SU-DHL-6 (cell line): ENCODE results near the gene PKHD1.

Experiments
- H2AFZ ChIP-seq: fragments of 200-600 bp; sonication (generic); 2 replicates; pipeline ENCODE4 v1.6.1; 2014; ENCODE audit warnings: low read depth, mild to moderate bottlenecking, moderate library complexity, mixed read lengths, antibody characterized with exemption, low read length; ENCODE audit not compliant: severe bottlenecking
- H3F3A ChIP-seq: fragments of 200-600 bp; shearing (Covaris generic); 2 replicates; pipeline ENCODE4 v1.6.0; 2016; ENCODE audit warnings: antibody characterized with exemption, mild to moderate bottlenecking; ENCODE audit not compliant: insufficient read depth
- H3K27ac ChIP-seq: fragments of 200-600 bp; sonication (generic); 2 replicates; pipeline ENCODE4 v1.5.1; 2016; ENCODE audit warnings: low read depth, mild to moderate bottlenecking, low read length, moderate library complexity, mixed read lengths
- H3K27me3 ChIP-seq: fragments of 200-600 bp; sonication (generic), shearing (Covaris generic); 2 replicates; pipeline ENCODE4 v1.6.0; 2014; ENCODE audit warnings: mild to moderate bottlenecking, low read length
- H3K36me3 ChIP-seq: fragments of 200-600 bp; sonication (generic); 2 replicates; pipeline ENCODE4 v1.6.1; 2014; ENCODE audit warnings: mild to moderate bottlenecking, low read length, mixed read lengths
- H3K4me2 ChIP-seq: fragments of 300-600, 200-600 bp; shearing (Covaris generic), sonication (generic); 2 replicates; pipeline ENCODE4 v1.6.0; 2014; ENCODE audit warnings: low read length, low read depth, mild to moderate bottlenecking; ENCODE audit not compliant: poor library complexity, severe bottlenecking
- H3K4me3 ChIP-seq: fragments of 200-600 bp; sonication (generic); 2 replicates; pipeline ENCODE4 v1.5.1; 2014; ENCODE audit warnings: antibody characterized with exemption, low read length, mild to moderate bottlenecking, mixed read lengths; ENCODE audit not compliant: insufficient read depth, poor library complexity, severe bottlenecking
- H3K79me2 ChIP-seq: fragments of 200-600 bp; sonication (generic); 2 replicates; pipeline ENCODE4 v1.6.1; 2014; ENCODE audit warnings: mild to moderate bottlenecking, low read length, moderate library complexity; ENCODE audit not compliant: insufficient read depth
- H3K9ac ChIP-seq: fragments of 200-600 bp; sonication (generic); 2 replicates; pipeline ENCODE4 v1.7.0; 2014; ENCODE audit warnings: mild to moderate bottlenecking, low read length
- H3K9me2 ChIP-seq: fragments of 200-600 bp; sonication (generic); replicated peaks from 2 replicates; pipeline ENCODE4 v1.6.1; 2014; ENCODE audit warnings: low read length; ENCODE audit not compliant: insufficient read depth
- H3K9me3 ChIP-seq: fragments of 200-600 bp; sonication (generic); 2 replicates; pipeline ENCODE4 v1.6.1; 2014; ENCODE audit warnings: low read length, mixed read lengths; ENCODE audit not compliant: insufficient read depth
- H4K20me1 ChIP-seq: fragments of 200-600 bp; sonication (generic); 2 replicates; pipeline ENCODE4 v1.6.1; 2014; ENCODE audit warnings: low read depth, mild to moderate bottlenecking, antibody characterized with exemption, low read length, moderate library complexity, mixed read lengths
- EZH2phosphoT487 ChIP-seq: fragments of 200-600 bp; sonication (generic), shearing (Covaris generic); conservative IDR thresholded peaks from 2 replicates; pipeline ENCODE4 v1.6.1; 2018; ENCODE audit warnings: mild to moderate bottlenecking, antibody characterized with exemption, low read length, moderate library complexity, mixed read lengths
- TF ChIP-seq, protein P1 (sequence below): fragments of 200-600 bp; sonication (generic); IDR thresholded peaks from one replicate; pipeline ENCODE4 v1.5.1; 2017; ENCODE audit warnings: antibody characterized with exemption, mild to moderate bottlenecking, low read length, moderate library complexity; ENCODE audit not compliant: insufficient read depth, poor library complexity, severe bottlenecking

Gene PKHD1

DNA sequence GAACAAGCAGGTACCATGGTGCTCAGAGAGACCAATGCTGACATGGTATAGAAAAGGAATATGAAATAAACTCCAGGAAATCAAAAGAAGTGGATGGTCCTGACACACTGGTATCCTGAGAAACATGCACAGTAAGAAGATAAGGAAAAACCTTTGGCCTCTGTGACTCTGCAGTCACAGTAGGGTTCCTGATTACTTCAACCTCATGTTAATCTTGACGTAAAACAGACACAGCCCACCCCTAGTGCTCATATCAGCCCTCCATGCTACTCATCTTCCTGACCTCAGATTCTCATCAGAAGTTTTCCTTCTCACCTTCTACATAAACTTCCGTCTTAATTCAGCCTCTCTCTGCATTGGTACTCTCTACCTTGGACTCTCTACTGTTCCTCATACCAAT, 240.9 kb downstream of the PKHD1 start:
- H3K79me2 ChIP-seq = no peaks in the 10 kb centered on the region
- no peak for TF ChIP-seq EZH2phosphoT487
- TF ChIP-seq, protein P1, sequence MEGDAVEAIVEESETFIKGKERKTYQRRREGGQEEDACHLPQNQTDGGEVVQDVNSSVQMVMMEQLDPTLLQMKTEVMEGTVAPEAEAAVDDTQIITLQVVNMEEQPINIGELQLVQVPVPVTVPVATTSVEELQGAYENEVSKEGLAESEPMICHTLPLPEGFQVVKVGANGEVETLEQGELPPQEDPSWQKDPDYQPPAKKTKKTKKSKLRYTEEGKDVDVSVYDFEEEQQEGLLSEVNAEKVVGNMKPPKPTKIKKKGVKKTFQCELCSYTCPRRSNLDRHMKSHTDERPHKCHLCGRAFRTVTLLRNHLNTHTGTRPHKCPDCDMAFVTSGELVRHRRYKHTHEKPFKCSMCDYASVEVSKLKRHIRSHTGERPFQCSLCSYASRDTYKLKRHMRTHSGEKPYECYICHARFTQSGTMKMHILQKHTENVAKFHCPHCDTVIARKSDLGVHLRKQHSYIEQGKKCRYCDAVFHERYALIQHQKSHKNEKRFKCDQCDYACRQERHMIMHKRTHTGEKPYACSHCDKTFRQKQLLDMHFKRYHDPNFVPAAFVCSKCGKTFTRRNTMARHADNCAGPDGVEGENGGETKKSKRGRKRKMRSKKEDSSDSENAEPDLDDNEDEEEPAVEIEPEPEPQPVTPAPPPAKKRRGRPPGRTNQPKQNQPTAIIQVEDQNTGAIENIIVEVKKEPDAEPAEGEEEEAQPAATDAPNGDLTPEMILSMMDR = no peak
- H3K4me3 ChIP-seq = no peak overlapping the region
- no peaks in the 10 kb centered on the region for H3K27me3 ChIP-seq
- no peaks in the 10 kb centered on the region for H3F3A ChIP-seq
- H3K9me2 ChIP-seq = no peaks in the 10 kb centered on the region
- no peaks in the 10 kb centered on the region for H3K9me3 ChIP-seq
- H3K4me2 ChIP-seq = no peak overlapping the region
- no peak overlapping the region for H2AFZ ChIP-seq
- H3K9ac ChIP-seq = no peak overlapping the region
- no peaks in the 10 kb centered on the region for H4K20me1 ChIP-seq
- no peaks in the 10 kb centered on the region for H3K36me3 ChIP-seq
- no peak overlapping the region for H3K27ac ChIP-seq

DNA sequence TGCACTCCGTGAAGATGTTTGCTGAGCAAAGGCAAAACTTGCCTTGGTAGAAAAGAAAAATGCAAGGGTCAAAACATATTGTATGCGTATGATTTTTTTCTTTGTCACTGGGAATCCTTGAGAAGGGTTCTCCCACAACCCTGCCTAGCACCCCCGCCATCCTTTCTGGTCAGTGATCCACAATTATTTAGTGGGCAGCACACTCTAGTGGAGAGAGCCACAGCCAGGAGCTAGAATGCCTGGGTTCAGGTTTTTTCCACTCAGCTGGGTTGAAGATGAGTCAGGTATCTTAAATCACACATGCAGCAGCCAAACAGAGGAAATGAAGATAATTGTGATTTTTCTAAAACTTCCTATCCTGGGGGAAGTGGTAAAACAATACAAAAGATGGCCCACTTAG, 243.1 kb downstream of the PKHD1 start:
- no peaks in the 10 kb centered on the region for H3K79me2 ChIP-seq
- H3K27ac ChIP-seq = no peak overlapping the region
- no peaks in the 10 kb centered on the region for H3F3A ChIP-seq
- no peaks in the 10 kb centered on the region for H3K27me3 ChIP-seq
- no peaks in the 10 kb centered on the region for H3K36me3 ChIP-seq
- H3K9ac ChIP-seq = no peak overlapping the region
- no peaks in the 10 kb centered on the region for H3K9me2 ChIP-seq
- no peak overlapping the region for H3K4me3 ChIP-seq
- no peaks in the 10 kb centered on the region for H3K9me3 ChIP-seq
- TF ChIP-seq, protein P1 = no peak
- TF ChIP-seq EZH2phosphoT487 = no peak
- H3K4me2 ChIP-seq = no peak overlapping the region
- H4K20me1 ChIP-seq = no peaks in the 10 kb centered on the region
- no peak overlapping the region for H2AFZ ChIP-seq

DNA sequence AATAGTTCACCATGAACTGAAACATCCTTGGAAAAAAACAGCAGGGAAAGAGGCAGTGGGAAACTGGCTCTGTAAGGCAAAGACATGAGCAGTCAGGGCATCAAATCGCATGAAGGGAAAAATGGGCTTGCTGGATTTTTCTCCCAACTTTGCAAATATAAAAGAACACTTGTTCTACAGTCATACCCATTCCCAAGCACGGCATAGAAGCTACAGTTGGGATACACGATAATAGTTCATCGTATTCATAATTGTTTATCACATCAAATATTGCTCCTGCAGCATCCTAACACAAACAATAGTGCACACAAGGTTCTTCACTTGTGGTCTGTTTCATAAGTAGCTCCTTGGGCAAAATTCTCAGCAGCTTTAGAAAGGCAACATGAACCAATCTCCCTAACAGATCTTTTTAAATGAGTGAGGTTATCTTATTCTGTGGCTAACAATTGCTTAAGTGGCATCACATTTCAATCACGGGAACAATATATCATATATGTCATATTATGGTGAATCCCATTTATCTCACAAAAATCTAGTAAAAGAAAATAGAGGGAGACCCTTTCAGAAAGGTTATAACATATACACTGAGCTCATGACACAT, 243.9 kb downstream of the PKHD1 start:
- H3K27ac ChIP-seq = no peak overlapping the region
- no peaks in the 10 kb centered on the region for H3K27me3 ChIP-seq
- H3K79me2 ChIP-seq = no peaks in the 10 kb centered on the region
- H3K4me3 ChIP-seq = no peak overlapping the region
- H4K20me1 ChIP-seq = no peaks in the 10 kb centered on the region
- H3K9me2 ChIP-seq = no peaks in the 10 kb centered on the region
- no peak overlapping the region for H2AFZ ChIP-seq
- no peaks in the 10 kb centered on the region for H3F3A ChIP-seq
- no peak overlapping the region for H3K9ac ChIP-seq
- H3K4me2 ChIP-seq = no peak overlapping the region
- H3K36me3 ChIP-seq = no peaks in the 10 kb centered on the region
- H3K9me3 ChIP-seq = no peaks in the 10 kb centered on the region
- TF ChIP-seq EZH2phosphoT487 = no peak
- TF ChIP-seq, protein P1 = no peak
